ENCODE results near the gene NOXA1. TPM values are rescaled to one million over a fixed set of nuclear protein-coding genes. Genes with fewer than 3 reads are reported as not detected.

NOXA1 gene
- total and polyA plus RNA-seq, 3 donors from 2014 or later, result 2.5 to 8.0 (median 4.6) TPM

- peaks cover 38% of the 10 kb centered on the region for H3K4me1 ChIP-seq
- H3K9me3 ChIP-seq, result no peaks in the 10 kb centered on the region
- WGBS, 2 donors, result 67 to 81% methylated on average over 1 to 42 of the region's 43 CpGs
- no peak for TF ChIP-seq CTCF (IDR thresholded peaks at IDR 0.05)
- TF ChIP-seq POLR2A (IDR thresholded peaks at IDR 0.05), result no peak
- H3K4me3 ChIP-seq, result peak overlapping the region in 1 of 2 donors; percentile 45
- intact Hi-C loops (cut with DNase I; ENCODE audit: low total_unique reads), result no loop called here
- H3K27ac ChIP-seq, result no peak overlapping the region
- no peaks in the 10 kb centered on the region for H3K36me3 ChIP-seq (ENCODE audit: low read depth, missing control alignments)
- H3K27me3 ChIP-seq, result no peaks in the 10 kb centered on the region
- no peak for DNase-seq
Measured at GRCh38 chr9:137452761-137453642, 29.8 kb downstream of the NOXA1 start.

- WGBS, 2 donors, result 44 to 58% methylated on average over 21 to 25 of the region's 25 CpGs
- peak overlapping the region in 1 of 2 donors; percentile 45 for H3K4me3 ChIP-seq
- H3K27me3 ChIP-seq, result no peaks in the 10 kb centered on the region
- no peaks in the 10 kb centered on the region for H3K9me3 ChIP-seq
- intact Hi-C loops (cut with DNase I; ENCODE audit: low total_unique reads), result no loop called here
- no peaks in the 10 kb centered on the region for H3K36me3 ChIP-seq (ENCODE audit: low read depth, missing control alignments)
- peaks cover 44% of the 10 kb centered on the region for H3K4me1 ChIP-seq
- H3K27ac ChIP-seq, result no peak overlapping the region
- TF ChIP-seq CTCF (IDR thresholded peaks at IDR 0.05), result no peak
- TF ChIP-seq POLR2A (IDR thresholded peaks at IDR 0.05), result no peak
- DNase-seq, result peak; percentile 75
Measured at GRCh38 chr9:137453643-137454081, 30.5 kb downstream of the NOXA1 start.

- H3K27ac ChIP-seq, result peak overlapping the region; percentile 77 to 92
- TF ChIP-seq POLR2A (IDR thresholded peaks at IDR 0.05) (no peak), CTCF (IDR thresholded peaks at IDR 0.05) (no peak)
- intact Hi-C loops (cut with DNase I; ENCODE audit: low total_unique reads), result no loop called here
- WGBS, 2 donors, result 28% methylated on average over 12 of the region's 24 CpGs; no CpG with 5 or more reads in 1 of the 2 donors
- DNase-seq, result no peak
- H3K9me3 ChIP-seq, result no peaks in the 10 kb centered on the region
- no peaks in the 10 kb centered on the region for H3K36me3 ChIP-seq (ENCODE audit: low read depth, missing control alignments)
- peaks cover 44% of the 10 kb centered on the region for H3K4me1 ChIP-seq
- no peaks in the 10 kb centered on the region for H3K27me3 ChIP-seq
- H3K4me3 ChIP-seq, result peak overlapping the region; percentile 3 to 35
Measured at GRCh38 chr9:137454145-137454596, 31.0 kb downstream of the NOXA1 start.

GRCh38 chr9:137454597-137455358 lies 31.6 kb downstream of the NOXA1 start:
- Histone ChIP-seq H3K27me3 (no peaks in the 10 kb centered on the region), H3K4me1 (peaks cover 49% of the 10 kb centered on the region), H3K4me3 (peak overlapping the region; percentile 3 to 35), H3K36me3 (ENCODE audit: low read depth, missing control alignments) (no peaks in the 10 kb centered on the region), H3K9me3 (no peaks in the 10 kb centered on the region), H3K27ac (peak overlapping the region; percentile 77 to 92)
- DNase-seq, result peak; percentile 61
- intact Hi-C loops (cut with DNase I; ENCODE audit: low total_unique reads), result no loop called here
- 51 to 52% methylated on average over 10 to 30 of the region's 30 CpGs for WGBS, 2 donors
- no peak for TF ChIP-seq POLR2A (IDR thresholded peaks at IDR 0.05)
- no peak for TF ChIP-seq CTCF (IDR thresholded peaks at IDR 0.05)

Measured in testis (tissue), 3 donors.